SKM-1 (cell line): ENCODE measurements around the gene XRCC4.
"Not testable (repeated sequence)": the region's sequence is repeated elsewhere in the genome, so short reads cannot be mapped to it uniquely, and the experiment has no call there.

ENCODE experiments used
- DNase-seq: peaks from one replicate; lab custom pipeline; 2025; ENCODE audit not compliant: unreplicated experiment; lab: John Stamatoyannopoulos, UW

Gene XRCC4

DNA sequence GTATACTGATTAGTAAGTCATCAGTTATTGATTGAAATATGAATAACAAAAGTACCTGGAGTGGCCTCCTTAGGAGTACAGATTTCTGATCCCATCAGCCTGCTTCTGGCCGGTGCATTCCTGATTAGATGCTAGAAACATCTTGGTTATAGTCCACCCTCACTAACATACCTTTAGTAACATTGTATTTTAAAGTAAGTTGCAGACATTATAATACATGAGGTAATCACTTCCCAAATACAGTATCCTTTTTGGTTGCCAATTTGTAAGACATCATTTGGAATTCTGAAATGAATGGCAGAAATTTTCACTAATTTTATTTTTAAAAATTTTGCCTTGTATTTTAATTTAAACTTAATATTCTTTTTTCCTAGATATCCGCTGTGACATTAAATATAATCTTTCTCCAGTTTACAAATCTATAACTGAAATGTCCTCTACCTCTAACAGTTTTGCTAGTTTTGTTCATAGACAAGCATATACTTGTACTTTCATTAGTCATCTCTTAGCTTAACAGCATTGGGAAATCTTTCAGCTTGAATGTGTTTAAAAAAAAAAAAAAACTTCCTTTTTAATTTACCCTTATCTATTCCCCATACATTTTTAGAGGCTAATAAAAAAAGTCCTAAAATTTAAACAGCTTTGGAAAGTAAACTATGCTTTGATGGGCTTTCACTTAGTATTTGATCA lies 178.9 kb downstream of the XRCC4 start:
- DNase-seq: no peak

DNA sequence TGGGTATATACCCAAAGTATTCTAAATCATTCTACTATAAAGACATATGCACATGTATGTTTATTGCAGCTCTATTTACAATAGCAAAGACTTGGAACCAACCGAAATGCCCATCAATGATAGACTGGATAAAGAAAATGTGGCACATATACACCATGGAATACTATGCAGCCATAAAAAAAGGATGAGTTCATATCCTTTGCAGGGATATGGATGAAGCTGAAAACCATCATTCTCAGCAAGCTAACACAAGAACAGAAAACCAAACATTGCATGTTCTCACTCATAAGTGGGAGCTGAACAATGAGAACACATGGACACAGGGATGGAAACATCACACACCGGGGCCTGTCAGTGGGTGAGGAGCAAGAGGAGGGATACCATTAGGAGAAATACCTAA lies 180.3 kb downstream of the XRCC4 start:
- DNase-seq: not testable (repeated sequence)

GRCh38 chr5:83265318-83265717 lies 188.0 kb downstream of the XRCC4 start:
- no peak for DNase-seq

DNA sequence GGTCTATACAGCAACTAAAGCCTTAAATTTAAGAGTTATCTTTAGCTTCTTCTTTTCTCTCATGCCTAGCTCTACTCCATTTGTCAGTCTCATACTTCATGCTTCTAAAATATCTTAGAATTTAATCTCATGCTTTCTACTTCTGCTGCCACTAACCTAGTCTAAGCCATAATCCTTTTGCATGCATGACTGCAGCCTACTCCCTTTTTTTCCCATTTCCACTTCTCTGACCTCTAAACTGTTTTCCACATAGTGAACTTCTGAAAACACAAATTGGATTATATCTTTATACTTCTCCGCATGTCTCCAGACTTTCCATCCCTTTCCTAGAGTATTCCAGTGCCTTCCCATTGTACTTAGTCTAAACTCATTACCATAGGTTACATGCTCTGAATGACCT lies 193.0 kb downstream of the XRCC4 start:
- no peak for DNase-seq

DNA sequence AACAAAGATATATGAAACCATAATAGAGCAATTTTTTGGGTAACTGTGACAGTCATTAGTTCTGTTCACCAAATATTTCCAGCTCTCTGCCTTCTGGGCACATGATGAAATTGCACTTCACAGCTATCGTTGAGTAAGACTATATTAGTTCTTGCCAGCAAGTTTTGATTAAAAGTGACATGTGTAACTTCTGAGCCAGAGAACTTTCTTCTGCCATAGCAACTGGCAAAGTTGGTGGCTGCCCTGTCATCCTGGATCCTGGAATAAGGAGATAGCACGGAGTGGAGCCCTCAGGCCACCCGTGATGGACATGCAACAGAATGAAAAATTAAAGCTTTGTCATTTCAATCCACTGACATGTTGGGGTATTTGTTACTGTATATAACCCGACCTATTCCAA lies 199.8 kb downstream of the XRCC4 start:
- no peak for DNase-seq

GRCh38 chr5:83277953-83278352 lies 200.6 kb downstream of the XRCC4 start:
- no peak for DNase-seq

DNA sequence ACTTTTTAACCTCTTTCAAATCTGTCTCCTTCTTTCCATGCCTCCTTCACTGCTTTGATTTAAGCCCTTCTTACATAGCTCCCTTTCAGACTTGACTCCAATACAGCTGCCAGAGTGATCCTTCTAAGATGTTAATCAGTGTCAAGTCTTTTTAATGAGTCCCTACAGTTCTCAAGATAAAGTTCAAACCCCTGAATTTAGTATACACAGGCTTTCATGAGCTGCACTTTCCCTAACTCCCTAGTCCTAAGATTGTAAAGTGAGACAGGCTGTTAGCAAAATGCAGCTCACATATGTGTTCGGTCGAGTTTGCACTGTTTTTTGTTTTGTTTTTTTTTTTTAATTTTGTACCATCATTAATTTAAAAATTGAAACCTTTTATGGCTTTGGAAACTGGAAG lies 203.8 kb downstream of the XRCC4 start:
- DNase-seq: no peak

GRCh38 chr5:83281658-83282057 lies 204.3 kb downstream of the XRCC4 start:
- DNase-seq: no peak

- DNase-seq: no peak
Observed at GRCh38 chr5:83283761-83284160, 206.4 kb downstream of the XRCC4 start.

DNA sequence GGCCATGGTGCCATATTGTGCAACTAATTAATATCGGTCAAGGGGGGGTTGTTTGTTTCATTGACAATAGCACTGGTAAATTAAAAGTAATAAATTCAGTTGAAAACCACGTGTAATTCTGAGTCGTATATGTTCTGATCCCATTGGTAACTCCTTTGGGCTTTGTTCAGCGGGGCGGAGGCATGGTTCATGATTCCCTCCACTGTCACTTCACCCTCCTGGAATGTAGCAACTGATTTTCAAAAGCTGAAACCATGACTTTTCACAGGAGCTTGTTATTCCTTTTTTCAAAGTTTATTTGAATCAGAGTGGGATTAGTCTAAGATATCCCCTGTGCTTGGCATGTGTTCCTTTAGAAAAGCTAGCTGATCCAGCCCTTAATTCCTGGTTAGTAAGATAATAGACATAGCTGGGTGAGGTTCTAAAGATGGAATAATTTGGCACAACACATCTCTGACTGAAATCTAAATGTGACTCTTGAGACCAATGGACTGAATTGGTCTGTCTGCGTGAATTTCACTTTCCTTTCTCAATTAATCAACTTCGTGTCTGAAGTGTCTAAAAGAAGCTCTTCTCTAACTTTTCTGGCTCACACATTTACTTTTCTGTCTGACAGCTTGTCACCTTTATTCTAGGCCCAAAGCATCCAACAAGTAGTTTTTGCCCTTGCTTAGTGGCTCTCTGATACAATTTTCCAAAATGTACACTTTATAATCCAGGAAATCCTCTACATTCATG lies 208.5 kb downstream of the XRCC4 start:
- no peak for DNase-seq

- DNase-seq: no peak
Observed at GRCh38 chr5:83294246-83294645, 216.9 kb downstream of the XRCC4 start.

GRCh38 chr5:83299353-83299752 lies 222.0 kb downstream of the XRCC4 start:
- no peak for DNase-seq

- DNase-seq: peak; percentile 90
Observed at GRCh38 chr5:83306572-83307241, 229.4 kb downstream of the XRCC4 start.

GRCh38 chr5:83312663-83313062 lies 235.3 kb downstream of the XRCC4 start:
- peak; percentile 95 for DNase-seq

- DNase-seq: no peak
Observed at GRCh38 chr5:83313436-83313835, 236.1 kb downstream of the XRCC4 start.

DNA sequence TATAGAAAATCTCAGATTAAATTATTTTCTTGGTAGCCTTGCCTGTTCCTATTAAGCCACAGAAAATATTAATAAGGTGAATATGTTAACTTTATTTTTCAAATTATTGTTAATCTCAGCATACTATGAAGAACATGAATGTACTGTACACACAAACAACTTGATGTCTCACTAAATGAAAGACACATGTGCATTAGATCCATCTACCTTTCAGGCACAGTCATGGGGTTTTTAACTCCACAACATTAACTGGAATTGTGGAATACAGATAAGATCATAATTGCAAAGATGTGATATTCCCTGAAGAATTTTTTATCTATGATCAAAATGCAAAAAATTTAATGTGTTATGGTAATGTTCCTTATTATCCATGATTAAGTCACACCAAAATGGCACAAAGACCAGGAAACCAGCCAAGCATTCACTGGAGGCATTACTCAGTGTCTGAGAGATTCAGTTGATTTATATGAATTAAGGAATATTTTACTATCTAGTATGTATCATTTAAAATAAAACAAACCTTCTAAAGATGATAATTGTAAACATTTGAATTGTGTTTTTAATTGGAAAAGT lies 244.2 kb downstream of the XRCC4 start:
- no peak for DNase-seq

DNA sequence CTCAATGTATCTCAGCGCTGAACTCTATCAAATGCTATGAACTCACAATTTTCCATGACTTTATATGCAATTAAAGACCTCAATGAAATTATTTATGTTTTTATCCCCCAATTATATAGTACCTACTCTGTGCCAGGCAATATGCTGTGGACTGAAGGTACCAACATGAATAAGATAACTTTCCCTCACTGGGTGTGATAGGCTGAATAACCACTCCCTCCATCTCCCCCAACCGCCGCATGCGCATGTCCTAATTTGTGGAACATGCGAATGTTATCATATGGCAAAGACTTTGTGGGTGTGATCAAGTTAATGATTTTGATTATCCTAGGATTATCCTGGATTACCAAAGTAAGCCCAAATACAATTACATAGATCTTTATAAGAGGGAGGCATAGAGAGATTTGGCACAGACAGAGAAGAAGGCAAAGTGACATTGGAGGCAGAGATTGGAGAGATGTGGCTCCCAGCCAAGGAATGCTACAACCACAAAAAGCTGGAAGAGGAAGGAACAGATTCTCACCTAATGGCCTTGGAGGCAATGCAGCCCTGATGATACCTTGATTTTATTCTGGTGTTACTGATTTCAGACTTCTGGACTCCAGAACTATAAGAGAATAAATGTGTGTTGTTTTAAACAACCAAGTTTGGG lies 245.1 kb downstream of the XRCC4 start:
- no peak for DNase-seq

GRCh38 chr5:83323557-83324180 lies 246.3 kb downstream of the XRCC4 start:
- DNase-seq: no peak

DNA sequence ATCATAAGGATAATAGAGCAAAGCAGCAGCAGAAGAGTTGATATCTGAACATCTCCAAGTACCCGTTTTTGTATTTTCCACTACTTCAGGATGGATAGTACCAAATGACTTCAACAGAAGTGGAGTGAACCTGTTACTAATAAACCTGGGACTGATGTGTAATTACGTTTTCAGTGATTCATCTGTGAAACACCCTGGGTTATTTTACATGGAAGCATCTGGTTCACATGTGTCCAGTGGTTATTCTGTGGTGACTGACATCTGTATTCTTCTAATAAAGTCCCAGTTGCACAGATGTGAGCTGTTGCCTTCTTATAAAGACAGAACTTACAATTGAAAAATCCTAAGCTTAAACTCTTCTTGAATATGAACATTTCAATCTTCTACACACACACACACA lies 254.5 kb downstream of the XRCC4 start:
- no peak for DNase-seq

DNA sequence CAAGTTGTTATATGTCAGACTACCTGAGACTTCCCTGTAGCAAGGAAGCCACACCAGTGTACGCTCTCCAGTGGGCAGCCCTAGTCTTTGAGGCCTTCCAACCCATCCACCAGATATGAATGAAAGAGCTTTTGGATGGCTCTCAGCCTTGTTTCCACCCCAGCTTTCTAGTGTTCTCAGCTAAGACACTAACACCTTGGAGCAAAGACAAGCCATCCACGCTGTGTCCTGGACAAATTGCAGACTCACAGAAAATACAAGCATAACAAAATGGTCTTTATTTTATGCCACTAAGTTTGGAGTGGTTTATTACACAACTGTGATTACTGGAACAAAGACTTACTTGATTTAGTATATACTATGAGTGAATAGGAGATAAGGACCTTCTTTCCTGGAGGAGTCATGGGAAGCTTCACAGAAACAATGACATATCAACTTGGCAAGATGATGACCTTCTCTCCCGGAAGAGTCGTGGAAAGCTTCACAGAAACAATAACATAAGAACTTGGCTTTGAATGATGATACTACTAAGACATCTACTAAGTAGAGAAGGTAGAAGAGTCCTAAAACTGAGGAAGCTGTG lies 260.2 kb downstream of the XRCC4 start:
- DNase-seq: no peak
